Glutamatergic neuron (in vitro differentiated cells): ENCODE data around the gene FCER1G. TPM values are rescaled to one million over a fixed set of nuclear protein-coding genes. Genes with fewer than 3 reads are reported as not detected.
"Not testable (repeated sequence)": the region's sequence is repeated elsewhere in the genome, so short reads cannot be mapped to it uniquely, and the experiment has no call there.

Source experiments
- DNase-seq: peaks from one replicate; pipeline ENCODE4 v3.0.0; 2022
- H3K27ac Mint-ChIP-seq: one replicate; pipeline ENCODE4 v1.8.0; 2020; ENCODE audit warnings: mild to moderate bottlenecking, mixed read lengths, inconsistent platforms; ENCODE audit not compliant: unreplicated experiment
- H3K27me3 Mint-ChIP-seq: one replicate; pipeline ENCODE4 v1.8.0; 2020; ENCODE audit warnings: mild to moderate bottlenecking, moderate library complexity, mixed read lengths, inconsistent platforms; ENCODE audit not compliant: unreplicated experiment
- H3K36me3 Mint-ChIP-seq: one replicate; pipeline ENCODE4 v1.8.0; 2020; ENCODE audit warnings: mild to moderate bottlenecking, mixed read lengths, inconsistent platforms; ENCODE audit not compliant: unreplicated experiment
- H3K4me1 Mint-ChIP-seq: one replicate; pipeline ENCODE4 v1.8.0; 2020; ENCODE audit warnings: mild to moderate bottlenecking, low read depth, mixed read lengths, inconsistent platforms; ENCODE audit not compliant: unreplicated experiment
- H3K4me3 Mint-ChIP-seq: one replicate; pipeline ENCODE4 v1.8.0; 2020; ENCODE audit warnings: mild to moderate bottlenecking, mixed read lengths, inconsistent platforms; ENCODE audit not compliant: unreplicated experiment
- H3K9me3 Mint-ChIP-seq: one replicate; pipeline ENCODE4 v1.8.0; 2020; ENCODE audit warnings: mild to moderate bottlenecking, moderate library complexity, mixed read lengths, inconsistent platforms; ENCODE audit not compliant: unreplicated experiment
- CTCF ChIP-seq: fragments of 200-600 bp; sonication (generic); IDR thresholded peaks from one replicate; pipeline ENCODE4 v1.5.0; 2021; ENCODE audit not compliant: partially characterized antibody, unreplicated experiment
- total RNA-seq: library from RNA; stranded (reverse); fragmentation: NEBNext Ultra II Directional; extraction: Animal tissue kit (Norgen Biotek cat#: 25700); gene quantifications from one replicate; pipeline ENCODE4 v1.2.1, GENCODE V29; 2021; ENCODE audit not compliant: unreplicated experiment

The FCER1G gene
- total RNA-seq, 1 donor from 2014 or later = 1.3 TPM

DNA sequence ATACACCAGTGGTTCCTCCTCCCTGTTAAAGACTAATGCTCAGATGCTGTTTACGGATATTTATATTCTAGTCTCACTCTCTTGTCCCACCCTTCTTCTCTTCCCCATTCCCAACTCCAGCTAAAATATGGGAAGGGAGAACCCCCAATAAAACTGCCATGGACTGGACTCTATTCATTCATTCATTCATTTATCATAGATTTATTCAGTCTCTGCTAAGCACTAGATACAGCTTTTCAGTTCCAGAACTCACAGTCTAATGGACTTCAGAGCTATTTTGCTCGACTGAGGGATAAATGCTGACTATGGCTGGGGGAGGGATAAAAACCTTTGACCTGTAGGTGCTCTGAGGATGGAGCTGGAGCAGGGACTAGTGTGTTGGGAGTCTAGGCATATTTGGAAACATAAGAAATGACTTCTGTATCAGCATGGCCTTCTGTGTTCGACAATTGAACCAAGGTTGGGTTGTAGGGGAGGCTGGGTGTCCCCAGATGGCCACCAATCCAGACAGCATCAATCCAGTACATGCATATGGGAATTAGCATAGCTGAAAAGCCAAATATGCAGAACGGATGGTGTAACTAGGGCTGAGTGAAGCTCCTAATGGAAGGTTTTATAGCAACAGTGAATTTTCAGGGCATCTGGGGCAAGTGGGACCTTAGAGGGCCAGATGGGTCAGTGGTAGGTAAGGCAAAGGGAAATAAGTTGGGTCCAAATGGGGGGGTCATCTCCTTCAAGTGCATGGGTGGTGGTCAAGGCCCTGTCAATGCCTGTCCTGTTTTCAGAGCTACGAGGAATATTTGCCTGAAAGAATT lies 4.2 kb downstream of the FCER1G start:
- H3K4me1 Mint-ChIP-seq = no peaks in the 10 kb centered on the region
- no peak overlapping the region for H3K27ac Mint-ChIP-seq
- peaks cover 1% of the 10 kb centered on the region for H3K27me3 Mint-ChIP-seq
- H3K9me3 Mint-ChIP-seq = peaks cover 4% of the 10 kb centered on the region
- TF ChIP-seq CTCF = no peak
- H3K36me3 Mint-ChIP-seq = no peaks in the 10 kb centered on the region
- no peak for DNase-seq
- H3K4me3 Mint-ChIP-seq = no peak overlapping the region

- Mint-ChIP-seq H3K36me3 (no peaks in the 10 kb centered on the region), H3K4me1 (no peaks in the 10 kb centered on the region), H3K4me3 (no peak overlapping the region), H3K27ac (no peak overlapping the region), H3K27me3 (no peaks in the 10 kb centered on the region), H3K9me3 (peaks cover under 1% of the 10 kb centered on the region)
- no peak for TF ChIP-seq CTCF
- no peak for DNase-seq
Observed at GRCh38 chr1:161220002-161220401, 4.9 kb downstream of the FCER1G start.

DNA sequence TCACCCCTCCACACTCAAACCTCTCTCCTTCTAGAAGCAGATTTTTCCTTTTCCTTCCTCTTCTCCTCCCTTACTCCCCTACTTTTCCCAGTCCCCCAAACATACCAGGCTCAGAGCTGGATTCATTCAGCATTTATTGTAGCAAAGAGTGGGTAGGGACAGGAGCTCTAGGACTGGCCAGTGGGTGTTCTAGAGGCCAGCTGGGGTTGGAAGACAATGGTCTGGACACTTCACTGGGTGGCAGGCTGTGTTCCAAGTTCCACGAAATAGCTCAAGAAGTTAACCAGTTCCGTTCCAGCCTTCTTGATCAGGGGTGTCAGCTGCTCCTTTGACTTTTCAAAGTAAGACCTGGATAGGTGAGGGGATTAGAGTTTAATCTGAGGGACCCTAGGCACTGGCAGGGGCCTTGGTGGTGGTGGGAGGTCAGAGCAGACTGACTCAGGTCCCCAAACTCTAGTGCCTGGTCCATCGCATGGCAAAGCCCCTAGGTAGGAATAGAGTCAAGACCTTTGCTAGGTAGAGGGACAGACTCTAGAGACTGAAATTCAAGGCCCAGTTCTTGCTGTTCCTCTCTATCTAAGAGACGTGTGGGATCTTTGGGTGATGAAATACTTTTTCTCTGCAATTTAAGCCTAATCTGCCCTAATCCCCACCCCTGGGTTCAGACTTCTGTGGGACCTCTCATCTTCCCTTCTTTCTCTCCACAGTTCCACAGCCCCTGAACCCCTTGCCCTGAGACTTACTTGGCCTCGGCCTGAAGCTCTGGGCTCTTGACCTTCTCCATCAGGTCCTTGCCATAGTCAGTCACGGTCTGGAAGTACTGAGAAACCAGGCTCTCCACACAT lies 7.3 kb downstream of the FCER1G start:
- Mint-ChIP-seq H3K27me3 (peaks cover 2% of the 10 kb centered on the region), H3K36me3 (no peaks in the 10 kb centered on the region), H3K9me3 (no peaks in the 10 kb centered on the region), H3K4me3 (no peak overlapping the region), H3K27ac (no peak overlapping the region), H3K4me1 (peaks cover 6% of the 10 kb centered on the region)
- DNase-seq = no peak
- TF ChIP-seq CTCF = no peak

DNA sequence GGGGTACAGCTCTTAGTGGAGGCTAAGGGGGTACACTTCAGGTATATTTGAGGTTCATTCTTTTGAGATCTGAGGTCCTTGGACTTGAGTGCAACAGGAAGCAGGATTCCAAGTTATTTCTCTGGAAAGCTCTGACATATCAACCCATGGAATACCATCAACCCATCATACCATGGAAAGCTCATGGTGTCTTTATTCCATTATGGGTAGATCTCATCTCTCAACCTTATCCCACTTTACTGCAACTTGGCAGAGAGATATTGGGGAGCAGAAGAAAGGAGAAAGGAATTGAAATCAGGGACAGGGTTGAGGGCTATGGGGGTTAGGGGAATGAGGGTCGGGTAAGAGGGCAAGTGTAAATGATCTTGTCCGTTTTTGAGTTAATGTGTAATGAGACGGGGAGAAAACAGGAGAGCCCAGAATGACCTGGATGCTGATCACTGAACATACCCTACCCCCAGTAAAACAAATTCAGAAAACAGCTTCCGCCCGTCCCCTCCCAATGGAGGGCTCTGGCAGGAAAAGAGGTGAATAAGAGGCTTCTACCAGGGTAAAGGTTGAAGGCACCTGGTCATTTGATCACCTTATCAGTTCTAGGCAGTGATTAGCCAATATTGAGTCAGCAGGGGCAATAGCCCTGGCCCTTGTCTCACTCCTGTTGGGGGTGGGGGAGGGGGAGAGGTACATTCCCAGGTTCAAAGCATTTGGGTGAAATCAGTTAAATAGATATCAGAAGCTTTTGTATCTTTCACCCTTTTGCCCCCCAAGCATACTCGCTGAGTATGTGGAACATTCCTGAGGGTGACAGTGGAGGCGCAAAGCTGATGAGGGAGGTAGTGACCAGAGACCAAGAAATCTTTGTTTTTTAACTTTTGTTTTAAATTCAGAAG lies 9.0 kb downstream of the FCER1G start:
- H3K9me3 Mint-ChIP-seq = no peaks in the 10 kb centered on the region
- peaks cover 7% of the 10 kb centered on the region for H3K4me1 Mint-ChIP-seq
- no peak for DNase-seq
- peaks cover 2% of the 10 kb centered on the region for H3K27me3 Mint-ChIP-seq
- H3K36me3 Mint-ChIP-seq = no peaks in the 10 kb centered on the region
- H3K4me3 Mint-ChIP-seq = no peak overlapping the region
- no peak for TF ChIP-seq CTCF
- no peak overlapping the region for H3K27ac Mint-ChIP-seq

DNA sequence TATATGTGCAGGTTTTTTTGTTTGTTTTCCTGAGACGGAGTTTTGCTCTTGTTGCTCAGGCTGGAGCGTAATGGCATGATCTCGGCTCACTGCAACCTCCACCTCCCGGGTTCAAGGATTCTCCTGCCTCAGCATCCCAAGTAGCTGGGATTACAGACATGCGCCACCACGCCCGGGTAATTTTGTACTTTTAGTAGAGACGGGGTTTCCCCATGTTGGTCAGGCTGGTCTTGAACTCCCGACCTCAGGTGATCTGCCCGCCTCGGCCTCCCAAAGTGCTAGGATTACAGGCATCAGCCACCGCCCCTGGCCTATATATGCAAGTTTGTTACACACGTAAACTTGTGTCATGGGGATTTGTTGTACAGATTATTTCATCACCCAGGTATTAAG lies 9.6 kb downstream of the FCER1G start:
- not testable (repeated sequence) for DNase-seq, H3K9me3 Mint-ChIP-seq, H3K4me3 Mint-ChIP-seq, H3K4me1 Mint-ChIP-seq, H3K36me3 Mint-ChIP-seq, H3K27me3 Mint-ChIP-seq, H3K27ac Mint-ChIP-seq
